COLO668 (cell line): Measurements from ENCODE around the gene HAAO.

Experiments
- DNase-seq: peaks from one replicate; lab custom pipeline; 2025; ENCODE audit not compliant: unreplicated experiment; lab: John Stamatoyannopoulos, UW

Gene HAAO

DNA sequence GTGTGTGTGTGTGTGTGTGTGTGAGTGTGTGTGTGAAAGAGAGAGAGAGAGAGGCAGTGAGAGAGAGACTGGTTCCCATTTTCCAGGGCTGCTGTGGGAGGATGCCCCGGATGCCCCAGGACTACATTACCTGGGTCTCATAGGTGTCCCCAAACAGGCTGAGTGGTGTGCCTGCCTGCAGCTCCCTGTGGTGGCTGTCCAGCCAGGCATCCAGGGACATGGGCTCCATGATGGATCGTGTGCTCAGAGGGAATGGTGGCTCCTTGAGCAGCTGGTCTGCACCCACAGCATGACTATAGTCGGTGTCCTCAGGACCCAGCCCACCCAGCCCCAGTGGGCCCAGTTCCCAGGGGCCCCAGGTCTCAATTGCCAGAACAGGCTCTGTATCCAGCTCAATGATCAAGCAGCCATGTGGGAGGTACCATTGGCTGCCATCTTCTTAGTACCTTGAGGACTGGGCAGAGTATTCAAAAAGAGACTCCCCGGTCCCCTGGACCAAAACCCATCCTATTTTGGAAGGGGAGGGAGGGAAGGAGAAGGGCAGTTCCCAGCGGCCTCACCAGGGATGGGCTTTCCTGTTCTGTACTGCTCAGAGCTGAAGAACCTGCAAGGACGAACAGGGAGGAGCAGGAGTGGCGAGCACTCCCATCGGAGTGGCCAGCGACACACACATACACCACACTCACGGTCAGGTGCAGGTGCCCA is 22.6 kb downstream of the HAAO start:
- no peak for DNase-seq

DNA sequence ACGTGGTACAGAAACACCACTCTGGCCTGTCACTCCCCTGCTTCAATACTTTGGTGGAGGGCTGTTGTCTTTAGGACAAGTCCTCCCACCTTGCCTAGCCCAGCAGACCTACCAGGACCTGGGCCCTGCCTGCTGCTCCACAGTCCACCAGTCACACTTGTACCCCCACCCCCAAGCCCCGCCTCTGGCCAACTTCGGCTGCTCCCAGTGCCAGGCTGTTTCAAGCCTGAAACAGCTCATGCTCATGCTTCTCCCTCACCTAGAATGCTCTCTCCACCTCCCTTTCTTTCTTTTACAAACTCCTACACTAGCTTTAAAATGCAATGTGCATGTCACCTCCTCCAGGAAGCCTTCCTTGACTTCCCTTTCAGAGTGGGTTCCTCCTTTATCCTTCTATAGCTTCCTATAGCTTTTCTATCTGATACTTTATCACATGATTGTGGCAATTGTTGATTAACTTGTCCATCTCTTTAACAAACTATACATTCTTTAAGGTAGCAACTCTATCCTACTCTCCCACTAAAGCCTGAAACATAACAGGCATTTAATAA is 23.6 kb downstream of the HAAO start:
- no peak for DNase-seq

- DNase-seq = no peak
These were observed 24.3 kb downstream of the HAAO start for GRCh38 chr2:42767899-42768705.

DNA sequence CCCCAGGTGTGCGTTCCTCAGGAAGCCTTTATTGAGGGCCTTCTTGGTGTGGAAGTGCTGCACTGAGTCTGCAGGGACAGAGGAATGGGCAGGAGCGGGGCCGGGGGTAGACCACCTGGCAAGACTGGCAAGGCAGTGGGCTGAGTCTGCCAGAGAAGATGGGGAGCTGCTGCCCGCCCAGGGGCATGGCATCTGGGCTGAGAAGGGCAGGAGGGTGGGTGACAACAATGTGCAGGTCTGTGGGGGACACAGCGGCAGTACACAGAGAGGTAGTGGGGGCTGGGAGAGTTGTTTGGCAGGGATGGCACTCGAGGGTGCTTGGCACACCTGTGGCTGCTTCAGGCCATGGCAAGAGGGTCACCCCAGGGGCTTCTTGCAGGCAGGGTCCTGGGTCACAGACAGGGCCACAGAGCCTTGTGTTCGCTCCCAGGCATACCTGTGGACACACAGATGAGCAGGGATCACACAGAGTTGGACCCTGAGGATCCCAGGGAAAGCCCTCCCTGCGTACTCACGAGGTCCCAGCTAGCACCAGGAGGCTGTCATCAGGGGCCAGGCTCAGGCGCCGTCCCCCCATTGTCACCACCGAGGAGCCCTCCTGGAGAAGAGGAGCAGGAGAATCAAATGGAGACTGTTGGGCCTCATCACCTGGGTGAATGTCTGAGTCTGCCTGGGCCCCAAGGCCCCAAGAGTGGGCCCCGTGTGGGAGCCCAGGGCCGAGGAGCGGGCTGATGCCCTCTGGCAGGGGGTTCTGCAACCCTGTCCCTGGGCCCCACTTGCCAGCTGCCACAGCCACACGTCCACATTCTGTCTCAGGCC is 25.1 kb downstream of the HAAO start:
- no peak for DNase-seq

- no peak for DNase-seq
These were observed 26.7 kb downstream of the HAAO start for GRCh38 chr2:42765686-42766085.

DNA sequence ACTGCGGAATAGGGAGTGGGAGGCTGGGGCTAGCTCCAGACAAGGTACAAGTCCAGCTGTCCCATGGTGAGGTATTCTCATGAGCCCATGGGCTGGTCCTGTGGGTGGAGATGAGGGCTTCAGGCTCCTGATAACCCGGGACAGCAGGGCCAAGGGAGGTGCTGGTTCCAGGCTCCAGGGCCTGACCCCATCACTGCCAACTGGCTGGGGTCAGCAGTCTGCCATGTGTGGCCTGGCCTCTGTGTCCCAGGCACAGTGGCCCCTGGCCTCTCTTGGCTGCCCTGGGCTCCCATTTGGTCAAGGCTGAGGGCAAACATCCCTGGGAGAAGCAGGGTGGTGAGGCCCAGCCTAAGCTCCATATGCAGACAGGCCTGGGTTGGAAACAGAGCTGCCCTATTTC is 27.5 kb downstream of the HAAO start:
- no peak for DNase-seq

GRCh38 chr2:42764096-42764495 is 28.3 kb downstream of the HAAO start, which contains the start of gene OXER1:
OXER1 (minus strand) TSS chr2:42764135; CDS start chr2:42764062, 73 bp downstream.
- DNase-seq = no peak

GRCh38 chr2:42762823-42763804 is 29.3 kb downstream of the HAAO start:
- no peak for DNase-seq

GRCh38 chr2:42762155-42762554 is 30.2 kb downstream of the HAAO start:
- DNase-seq = no peak

- no peak for DNase-seq
These were observed 30.8 kb downstream of the HAAO start for GRCh38 chr2:42761554-42761953.

DNA sequence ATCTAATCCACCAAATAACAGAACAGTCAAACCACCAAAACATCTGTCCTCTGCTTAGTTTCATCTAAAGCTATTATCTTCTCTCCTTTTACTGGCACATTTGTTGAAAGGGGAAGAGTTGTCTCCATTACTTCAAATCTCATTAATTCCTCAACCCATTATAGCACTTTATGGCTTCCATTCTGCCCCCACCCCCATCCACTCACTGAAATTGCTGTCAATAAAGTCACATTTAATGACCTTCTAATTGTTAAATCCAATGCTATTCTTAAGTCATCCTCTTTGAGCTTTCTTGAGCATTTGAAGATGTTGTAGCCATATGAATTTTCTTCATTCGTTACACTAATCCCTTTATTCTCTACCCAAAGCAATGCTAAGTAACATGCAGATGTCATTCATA is 33.6 kb downstream of the HAAO start:
- no peak for DNase-seq

GRCh38 chr2:42757981-42758740 is 34.2 kb downstream of the HAAO start:
- DNase-seq = no peak

- no peak for DNase-seq
These were observed 35.3 kb downstream of the HAAO start for GRCh38 chr2:42756966-42757513.

GRCh38 chr2:42756150-42756775 is 36.1 kb downstream of the HAAO start:
- DNase-seq = no peak

- no peak for DNase-seq
These were observed 37.0 kb downstream of the HAAO start for GRCh38 chr2:42755191-42755880.

DNA sequence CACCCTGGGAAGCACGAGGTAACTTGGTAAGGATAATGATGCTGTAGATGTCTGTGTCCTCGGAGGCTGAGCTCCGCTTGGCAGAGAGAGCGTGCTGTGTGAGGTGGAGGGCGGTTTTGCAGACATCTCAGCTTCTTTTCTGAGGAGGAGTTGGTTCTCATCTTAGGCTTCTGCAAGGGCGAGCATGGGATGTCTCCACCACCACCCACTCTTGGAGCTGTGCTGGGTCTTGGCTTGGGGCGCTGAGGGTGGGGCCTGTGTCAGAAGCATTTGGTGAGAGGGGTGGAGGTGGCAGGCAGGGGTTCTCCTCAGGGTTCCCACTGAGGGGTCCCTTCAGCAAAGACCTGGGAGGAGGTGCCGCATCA is 37.6 kb downstream of the HAAO start:
- no peak for DNase-seq

GRCh38 chr2:42754021-42754775 is 38.2 kb downstream of the HAAO start:
- DNase-seq = no peak
